ENCODE measurements around the gene MRPS22.

DNA sequence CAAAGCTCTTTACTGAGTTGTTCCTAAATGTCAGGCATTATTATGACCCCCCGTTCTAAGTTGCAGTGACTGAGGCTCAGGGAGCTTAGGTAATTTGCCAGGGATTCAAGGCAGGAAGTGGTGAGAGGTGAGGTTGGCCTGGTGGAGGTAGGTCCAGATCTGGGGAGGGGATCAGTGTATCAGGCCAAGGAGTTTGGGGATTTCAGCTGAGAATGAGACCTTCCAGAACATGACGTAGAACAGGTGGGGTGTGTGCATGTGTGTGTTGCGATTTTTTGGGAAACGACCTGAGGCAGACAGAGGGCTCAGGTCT is 41.1 kb upstream of the MRPS22 start:
- TF ChIP-seq CTCF (IDR thresholded peaks at IDR 0.05) = no peak
- TF ChIP-seq POLR2AphosphoS5 (IDR thresholded peaks at IDR 0.05) = no peak
- TF ChIP-seq POLR2A (IDR thresholded peaks at IDR 0.05) = no peak

Data from sigmoid colon (tissue), 4 donors.